LNCAP (cell line): ENCODE results near the gene ZNF789.

Experiments
- CTCF ChIP-seq: fragments of 450-650 bp; IDR thresholded peaks from 2 replicates; pipeline ENCODE4 v1.5.1; 2017; ENCODE audit warnings: mild to moderate bottlenecking

The ZNF789 gene

DNA sequence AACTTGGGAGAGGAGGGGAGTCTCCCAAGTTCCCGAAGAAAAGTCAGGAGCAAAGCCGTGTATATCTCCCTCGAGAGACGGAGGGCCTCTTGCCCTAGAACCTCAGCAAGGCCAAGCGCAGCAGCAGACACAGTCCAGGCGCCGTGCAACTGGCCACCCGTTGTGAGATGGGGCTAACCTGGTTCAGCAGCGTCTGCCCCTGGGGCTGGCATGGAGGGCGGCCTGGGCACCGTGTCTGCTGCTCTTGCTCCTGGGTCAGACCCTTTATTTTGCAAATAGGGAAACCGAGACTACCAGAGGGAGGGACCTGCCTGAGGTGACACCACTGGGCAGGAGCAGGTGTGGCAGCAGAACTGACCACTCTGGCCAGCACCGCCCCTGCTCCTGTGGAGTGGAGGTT is 20.1 kb upstream of the ZNF789 start:
- TF ChIP-seq CTCF: no peak

DNA sequence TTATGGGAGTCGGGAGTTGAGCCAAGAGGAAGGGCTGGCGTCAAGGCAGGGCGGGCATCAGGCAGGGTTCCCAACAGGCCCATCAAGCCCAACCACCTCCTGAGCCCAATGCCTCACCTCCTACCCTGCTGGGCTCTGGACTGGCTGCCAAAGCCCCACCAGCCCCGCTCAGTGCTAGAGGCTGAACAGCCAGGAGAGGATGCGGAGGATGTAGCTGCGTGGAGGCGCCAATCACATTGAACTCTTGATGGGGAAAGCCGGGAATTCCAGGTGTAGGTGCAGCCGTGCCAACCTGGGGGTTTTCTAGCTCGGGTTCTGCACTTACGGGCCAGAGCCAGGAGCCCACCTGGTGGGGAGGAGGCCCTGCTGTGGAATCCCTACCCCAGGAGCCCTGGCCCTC is 19.6 kb upstream of the ZNF789 start:
- no peak for TF ChIP-seq CTCF

DNA sequence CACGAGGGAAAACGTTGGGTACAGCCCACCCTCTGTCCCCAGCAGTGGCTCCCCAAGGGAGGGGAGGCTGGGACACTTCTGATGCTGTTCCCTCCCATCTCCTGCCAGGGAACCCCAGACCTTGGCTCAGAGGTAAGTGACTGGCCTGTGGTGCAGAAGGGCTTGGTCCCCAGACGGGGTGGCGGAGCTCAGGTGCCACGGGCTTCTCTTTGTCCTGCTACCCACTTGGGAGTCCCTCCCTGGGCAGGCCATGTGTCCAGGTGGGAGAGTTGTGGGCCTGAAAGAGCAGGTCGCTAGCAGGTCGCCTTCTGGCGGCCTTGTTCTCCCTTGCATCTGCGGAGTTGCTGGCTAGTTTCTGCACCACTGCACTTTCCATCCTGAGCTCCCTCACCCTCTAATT is 16.8 kb upstream of the ZNF789 start:
- TF ChIP-seq CTCF: no peak

DNA sequence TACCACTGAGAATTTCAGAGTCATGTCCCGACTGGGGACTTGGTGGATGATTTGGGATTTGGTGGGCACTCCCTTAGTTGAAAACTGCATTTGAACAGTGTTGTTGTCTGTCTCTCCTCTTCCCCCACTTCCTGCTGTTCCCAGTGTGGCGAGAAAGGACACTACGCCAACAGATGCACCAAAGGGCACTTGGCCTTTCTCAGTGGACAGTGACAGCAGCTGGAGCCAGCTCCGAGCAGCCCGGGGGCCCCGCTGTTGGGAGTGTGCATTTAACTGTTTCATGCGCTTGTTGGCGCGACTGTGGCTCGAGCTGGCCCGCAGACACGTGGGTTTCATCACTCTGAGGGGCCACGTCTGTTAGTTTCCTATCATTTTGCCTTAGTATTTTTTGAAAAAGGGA is 16.4 kb upstream of the ZNF789 start:
- no peak for TF ChIP-seq CTCF

- TF ChIP-seq CTCF: no peak
These were observed 15.5 kb upstream of the ZNF789 start for GRCh38 chr7:99457050-99457649.

DNA sequence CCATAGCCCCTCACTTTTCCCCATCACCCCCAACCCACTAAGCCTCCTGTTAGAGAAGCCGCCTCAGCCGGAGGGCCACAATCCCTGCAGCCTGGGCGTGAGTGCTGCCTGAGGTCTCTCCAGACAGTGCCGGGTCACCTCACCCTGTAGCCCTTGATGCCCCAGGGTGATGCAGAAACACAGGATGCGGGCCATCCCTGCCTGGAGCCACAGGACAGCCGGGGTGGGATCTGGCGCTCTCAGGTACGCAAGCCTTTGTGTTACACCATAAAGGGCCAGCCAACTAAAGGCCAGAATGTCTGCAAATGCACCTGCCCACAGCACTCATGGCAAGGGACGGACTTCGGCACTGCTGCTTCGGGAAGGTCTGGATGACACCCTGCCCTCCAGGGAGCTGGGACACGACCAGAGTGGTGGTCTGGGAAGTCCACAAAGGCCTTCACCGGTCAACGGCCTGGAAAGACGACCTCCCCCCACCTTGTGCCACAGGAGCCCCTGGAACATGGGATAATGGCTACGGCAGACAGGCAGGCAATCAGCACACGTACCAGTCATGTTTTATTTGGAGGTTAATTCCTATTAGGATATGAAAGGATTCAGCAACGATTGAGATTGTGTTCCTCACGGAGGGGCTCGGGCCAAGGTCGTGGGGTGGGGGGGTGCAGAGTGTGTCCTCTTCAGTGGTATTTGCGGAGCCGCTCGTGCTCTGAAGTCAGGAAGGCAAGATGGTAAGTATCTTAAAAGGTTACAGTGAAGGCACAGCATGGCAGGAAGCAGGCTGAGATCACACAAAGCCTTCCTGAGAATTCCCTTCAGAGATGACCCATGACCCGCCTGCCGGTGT is 14.8 kb upstream of the ZNF789 start:
- no peak for TF ChIP-seq CTCF

DNA sequence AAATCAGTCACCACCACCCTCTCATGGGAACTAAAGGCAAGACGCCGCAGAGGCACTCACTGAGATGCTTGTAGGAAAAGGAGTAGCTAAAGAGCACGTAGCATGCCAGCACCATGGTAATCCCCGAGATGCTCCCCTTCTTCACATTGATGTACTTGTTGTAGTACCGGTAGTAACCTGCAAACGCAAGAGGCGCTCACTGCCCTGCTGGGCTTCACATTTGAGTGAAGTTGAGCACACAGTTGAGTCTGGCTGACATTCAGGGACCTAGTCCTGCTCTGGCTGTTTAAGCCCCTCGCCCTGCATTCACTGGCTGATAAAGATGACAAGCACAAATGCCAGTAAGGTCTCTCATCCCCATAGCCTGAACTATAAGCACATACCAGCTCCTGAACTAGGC is 13.6 kb upstream of the ZNF789 start:
- peak; percentile 21; the same call in 1 of the 2 replicates for TF ChIP-seq CTCF
